Astrocyte of the cerebellum (primary cell): ENCODE data around the gene GGACT.
"Not testable (repeated sequence)": the region's sequence is repeated elsewhere in the genome, so short reads cannot be mapped to it uniquely, and the experiment has no call there.

ENCODE experiments used
- DNase-seq: peaks from one replicate; pipeline ENCODE4 v3.0.0-alpha.2; 2011; ENCODE audit warnings: low read depth
- H3K4me3 ChIP-seq: 2 replicates; pipeline ENCODE4 v1.5.1; 2011; ENCODE audit warnings: mild to moderate bottlenecking, low read depth, low read length, moderate library complexity
- in situ Hi-C: cut with HindIII; loops from 2 replicates; pipeline ENCODE4 v1.10.0; 2017; ENCODE audit warnings: low sequenced_read_pairs
- TF ChIP-seq, protein P1 (sequence below): IDR thresholded peaks from 2 replicates; pipeline ENCODE4 v1.5.1; 2012; ENCODE audit warnings: low read length, low read depth, moderate library complexity, mild to moderate bottlenecking; ENCODE audit errors: missing control alignments

The GGACT gene

DNA sequence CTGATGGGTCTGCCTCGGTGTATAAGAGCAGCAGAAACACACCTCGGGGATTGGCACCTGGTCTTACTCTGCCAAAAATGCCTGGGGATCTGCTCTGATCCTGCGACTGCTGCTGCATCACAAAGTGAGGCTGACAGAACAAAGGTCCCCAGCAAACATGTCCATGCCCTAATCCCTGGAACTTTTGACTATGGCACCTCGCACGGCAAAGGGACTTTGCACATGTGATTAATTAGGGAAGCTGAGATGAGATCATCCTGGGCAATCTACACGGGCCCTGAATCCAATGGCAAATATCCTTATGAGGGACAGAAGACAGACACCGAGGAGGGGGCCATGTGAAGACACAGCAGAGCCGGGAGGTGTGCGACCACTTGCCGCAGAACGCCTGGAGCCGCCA, 8.5 kb downstream of the GGACT start:
- TF ChIP-seq, protein P1, sequence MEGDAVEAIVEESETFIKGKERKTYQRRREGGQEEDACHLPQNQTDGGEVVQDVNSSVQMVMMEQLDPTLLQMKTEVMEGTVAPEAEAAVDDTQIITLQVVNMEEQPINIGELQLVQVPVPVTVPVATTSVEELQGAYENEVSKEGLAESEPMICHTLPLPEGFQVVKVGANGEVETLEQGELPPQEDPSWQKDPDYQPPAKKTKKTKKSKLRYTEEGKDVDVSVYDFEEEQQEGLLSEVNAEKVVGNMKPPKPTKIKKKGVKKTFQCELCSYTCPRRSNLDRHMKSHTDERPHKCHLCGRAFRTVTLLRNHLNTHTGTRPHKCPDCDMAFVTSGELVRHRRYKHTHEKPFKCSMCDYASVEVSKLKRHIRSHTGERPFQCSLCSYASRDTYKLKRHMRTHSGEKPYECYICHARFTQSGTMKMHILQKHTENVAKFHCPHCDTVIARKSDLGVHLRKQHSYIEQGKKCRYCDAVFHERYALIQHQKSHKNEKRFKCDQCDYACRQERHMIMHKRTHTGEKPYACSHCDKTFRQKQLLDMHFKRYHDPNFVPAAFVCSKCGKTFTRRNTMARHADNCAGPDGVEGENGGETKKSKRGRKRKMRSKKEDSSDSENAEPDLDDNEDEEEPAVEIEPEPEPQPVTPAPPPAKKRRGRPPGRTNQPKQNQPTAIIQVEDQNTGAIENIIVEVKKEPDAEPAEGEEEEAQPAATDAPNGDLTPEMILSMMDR, result no peak
- no peak for DNase-seq
- in situ Hi-C loops, result no loop called here
- H3K4me3 ChIP-seq, result no peak overlapping the region

DNA sequence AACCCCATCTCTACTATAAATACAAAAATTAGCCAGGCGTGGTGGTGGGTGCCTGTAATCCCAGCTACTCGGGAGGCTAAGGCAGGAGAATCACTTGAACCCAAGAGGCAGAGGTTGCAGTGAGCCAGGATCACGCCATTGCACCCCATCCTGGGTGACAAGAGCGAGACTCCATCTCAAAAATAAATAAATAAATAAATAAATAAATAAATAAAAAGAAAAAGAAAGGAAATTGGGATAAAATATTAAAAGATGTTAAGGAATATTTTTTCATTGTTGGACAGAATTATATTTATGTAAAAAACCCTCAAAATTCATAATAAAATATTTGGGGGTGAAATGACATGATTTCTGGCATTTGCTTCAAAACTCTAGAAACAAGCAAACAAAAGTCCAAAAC, 11.3 kb downstream of the GGACT start:
- in situ Hi-C loops, H3K4me3 ChIP-seq, DNase-seq: not testable (repeated sequence)

GRCh38 chr13:100573121-100573520, 15.5 kb downstream of the GGACT start:
- DNase-seq, result peak; percentile 70
- H3K4me3 ChIP-seq, result no peak overlapping the region
- TF ChIP-seq, protein P1, result peak; percentile 70
- in situ Hi-C loops, result no loop called here

DNA sequence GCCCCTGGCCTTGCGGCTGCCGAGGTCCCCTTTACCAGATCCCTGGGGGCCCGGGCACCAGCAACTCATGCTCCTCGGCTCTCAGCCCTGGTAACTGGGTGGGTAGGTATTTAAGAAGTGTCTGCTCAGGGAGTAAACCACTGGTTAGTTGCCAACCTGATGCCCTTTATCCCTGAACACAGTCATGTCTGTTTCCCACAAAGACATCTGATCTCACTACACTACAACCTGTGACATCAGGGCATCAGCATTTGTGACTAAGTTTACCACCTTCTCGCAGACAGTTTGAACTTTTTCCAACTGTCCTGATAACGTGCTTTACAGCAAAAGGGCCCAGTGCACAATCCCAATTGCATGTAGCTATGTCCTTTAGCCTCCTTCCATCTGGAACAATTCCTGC, 22.0 kb downstream of the GGACT start:
- in situ Hi-C loops, result no loop called here
- no peak overlapping the region for H3K4me3 ChIP-seq
- TF ChIP-seq, protein P1, result no peak
- DNase-seq, result no peak

DNA sequence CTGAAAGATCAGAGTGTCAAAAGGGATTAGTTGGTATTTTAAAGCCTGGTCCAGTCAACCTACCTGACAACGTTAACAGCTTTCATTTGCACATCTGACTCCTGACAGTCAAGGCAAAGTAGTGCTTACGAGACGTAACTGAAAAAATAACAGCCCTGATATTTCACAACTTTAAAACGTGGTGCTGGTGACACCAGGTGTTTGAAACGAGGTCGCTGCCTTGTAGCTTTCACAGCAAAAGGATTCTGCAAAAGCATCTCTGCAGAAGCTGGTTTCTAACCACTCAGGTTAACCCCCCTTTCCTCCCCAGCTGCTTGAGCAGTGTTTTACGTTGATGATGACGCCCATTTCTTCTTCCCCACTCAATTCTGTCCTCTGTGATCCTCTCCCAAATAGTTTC, 23.3 kb downstream of the GGACT start:
- H3K4me3 ChIP-seq, result no peak overlapping the region
- in situ Hi-C loops, result no loop called here
- no peak for DNase-seq
- TF ChIP-seq, protein P1, result no peak

DNA sequence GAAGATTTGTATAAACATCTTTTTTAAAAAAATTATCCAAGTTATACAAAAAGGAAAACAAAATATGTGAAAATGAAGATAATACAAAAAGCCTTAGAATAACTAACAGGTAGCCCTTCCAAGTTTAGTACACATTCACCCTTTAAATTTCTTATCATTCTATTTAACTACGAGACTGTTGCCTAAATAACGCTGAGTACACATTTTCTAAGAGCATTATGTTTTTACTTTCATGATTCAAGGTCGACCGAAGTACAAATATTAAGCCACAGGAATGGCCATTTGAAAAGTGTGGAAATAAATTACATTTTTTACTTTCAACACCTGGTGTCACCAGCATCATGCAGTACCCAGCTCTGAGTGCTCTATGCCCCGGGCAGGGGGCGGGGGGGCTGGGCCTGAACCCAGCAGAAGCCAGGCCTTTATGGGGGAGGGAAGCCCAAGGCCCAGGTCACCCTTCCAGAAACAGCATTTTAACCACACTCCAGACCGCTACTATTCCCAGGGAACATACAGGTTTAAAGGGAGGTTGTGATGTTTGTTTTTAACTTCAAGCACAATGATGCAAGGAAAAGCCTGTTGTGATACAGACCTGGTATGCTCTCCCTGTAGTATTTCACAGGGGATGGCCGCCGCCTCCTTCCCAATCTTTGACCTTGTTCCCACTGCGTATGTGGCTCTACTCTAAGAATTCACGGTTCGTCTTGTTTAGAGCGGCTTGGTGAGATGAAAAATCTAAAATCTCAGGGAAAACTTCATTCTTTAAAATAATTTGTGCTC, 24.0 kb downstream of the GGACT start:
- DNase-seq, result no peak
- TF ChIP-seq, protein P1, result no peak
- in situ Hi-C loops, result loop anchor here (5.0 kb wide), 1 partner anchor 553 kb away; no protein-coding TSS in a partner anchor

GRCh38 chr13:100563779-100564178, 24.8 kb downstream of the GGACT start:
- in situ Hi-C loops, result loop anchor here (5.0 kb wide), 1 partner anchor 554 kb away; no protein-coding TSS in a partner anchor
- no peak overlapping the region for H3K4me3 ChIP-seq
- TF ChIP-seq, protein P1, result no peak
- DNase-seq, result no peak

More for the DNA sequence above, 24.0 kb downstream of the GGACT start:
- H3K4me3 ChIP-seq, result no peak overlapping the region
